Right lobe of liver (tissue), 6 donors: ENCODE data around the gene ZNF618. TPM values are rescaled to one million over a fixed set of nuclear protein-coding genes. Genes with fewer than 3 reads are reported as not detected.

ENCODE experiments used
- ATAC-seq, 4 donors: fragments of 200-7000 bp; cut with Tn5 transposase; one replicate each; pipeline ENCODE4 v1.9.1; 2020; ENCODE audit warnings: mild to moderate bottlenecking in 4 of 4, moderate library complexity in 4 of 4
- DNase-seq, 3 donors: peaks; one replicate each; pipeline ENCODE4 v3.0.0-alpha.2; 2020
- H3K27ac ChIP-seq, 3 donors: fragments of 200-600 bp; one replicate each; pipeline ENCODE4 v1.8.0; 2022
- H3K27me3 ChIP-seq, 2 donors: fragments of 200-600 bp; one replicate each; pipeline ENCODE4 v1.8.0; 2022
- H3K36me3 ChIP-seq, 4 donors: fragments of 200-600 bp; sonication (generic) in 1 of 4; one replicate each; pipeline versions ENCODE4 v1.5.1 to v1.8.0; 2017 to 2022; ENCODE audit warnings: control low read depth in 1 of 4
- H3K4me1 ChIP-seq, 4 donors: fragments of 200-600 bp; sonication (generic) in 1 of 4; one replicate each; pipeline versions ENCODE4 v1.5.1 to v1.8.0; 2017 to 2022; ENCODE audit warnings: control low read depth in 1 of 4
- H3K4me3 ChIP-seq, 3 donors: fragments of 200-600 bp; one replicate each; pipeline ENCODE4 v1.8.0; 2022
- H3K9me3 ChIP-seq, 4 donors: fragments of 200-600 bp; sonication (generic) in 1 of 4; one replicate each; pipeline versions ENCODE4 v1.5.1 to v1.8.0; 2017 to 2022; ENCODE audit warnings: control low read depth in 1 of 4
- CTCF ChIP-seq, 4 donors: fragments of 200-600 bp in 3 of 4; fragments of 450-650 bp in 1 of 4; IDR thresholded peaks; one replicate each; pipeline versions ENCODE4 v1.5.1 to v1.8.0; 2016 to 2022; ENCODE audit warnings: antibody characterized with exemption in 4 of 4, mild to moderate bottlenecking in 2 of 4
- POLR2A ChIP-seq: fragments of 450-650 bp; IDR thresholded peaks from one replicate; pipeline ENCODE4 v1.6.1; 2017; ENCODE audit warnings: antibody characterized with exemption, mild to moderate bottlenecking
- WGBS: methylation state at CpG from one replicate; pipeline ENCODE4 v1.1.6; 2018; ENCODE audit warnings: low coverage, low lambda C conversion rate; ENCODE audit not compliant: insufficient coverage; ENCODE audit errors: missing lambda C conversion rate; 5-methylcytosine and 5-hydroxymethylcytosine counted together
- intact Hi-C, 2 donors: fragments of 100-400 bp; cut with DNase I; formaldehyde crosslinking; loops; one replicate each; pipeline versions ENCODE4 v1.11.2 to v1.14.1; 2022
- total RNA-seq, 6 experiments: library from RNA; depleted of rRNA in 2 of 6; stranded (reverse); fragments of >200 nt in 2 of 6; fragmentation: NEBNext Ultra II Directional in 3 of 6; extraction: Animal tissue kit (Norgen Biotek cat#: 25700) in 3 of 6; gene quantifications; one replicate each; pipeline versions ENCODE4 v1.1.0 to v1.2.4, GENCODE V29; 2016 to 2023
- donor health status: DM: no; HTN: yes; CAD: no.
- donor health status: DM: no; HTN: no; CAD: no.
- donor health status: DM: no; HTN: no; CAD: no.
- donor health status: DM: no; HTN: yes; CAD: no.
- donor health status: DM: no; HTN: yes; CAD: no.

ZNF618 gene
- total RNA-seq, 6 experiments from 2014 or later, result 2.9 to 7.9 (median 6.0) TPM

GRCh38 chr9:114050226-114050568 is 174.1 kb downstream of the ZNF618 start:
- DNase-seq (no peak), ATAC-seq (no peak)
- WGBS, result 75% methylated on average over 8 of the region's 11 CpGs
- TF ChIP-seq CTCF (IDR thresholded peaks at IDR 0.05) (no peak), POLR2A (no peak)
- H3K4me3 ChIP-seq, result no peak overlapping the region
- H3K9me3 ChIP-seq, result no peaks in the 10 kb centered on the region
- H3K4me1 ChIP-seq, result no peaks in the 10 kb centered on the region
- H3K27ac ChIP-seq, result no peak overlapping the region
- intact Hi-C loops, result no loop called here
- H3K36me3 ChIP-seq, result peaks cover 0 to 5% (median 2%) of the 10 kb centered on the region in 4 donors
- H3K27me3 ChIP-seq, result no peaks in the 10 kb centered on the region

- Histone ChIP-seq H3K27ac (no peak overlapping the region), H3K9me3 (no peaks in the 10 kb centered on the region), H3K27me3 (no peaks in the 10 kb centered on the region), H3K4me1 (no peaks in the 10 kb centered on the region), H3K36me3 (peaks cover 0 to 5% (median 2%) of the 10 kb centered on the region in 4 donors), H3K4me3 (no peak overlapping the region)
- no peak for TF ChIP-seq POLR2A
- no peak for TF ChIP-seq CTCF (IDR thresholded peaks at IDR 0.05)
- ATAC-seq, result no peak
- peak in 1 of 3 donors; percentile 23 for DNase-seq
- intact Hi-C loops, result no loop called here
- WGBS, result 81% methylated on average over 4 of the region's 6 CpGs
These were observed 174.5 kb downstream of the ZNF618 start for GRCh38 chr9:114050646-114051045.

GRCh38 chr9:114051281-114051680 is 175.2 kb downstream of the ZNF618 start:
- DNase-seq, result peak in 1 of 3 donors; percentile 35
- Histone ChIP-seq H3K36me3 (peaks cover 0 to 5% (median 2%) of the 10 kb centered on the region in 4 donors), H3K4me3 (no peak overlapping the region), H3K27me3 (no peaks in the 10 kb centered on the region), H3K27ac (no peak overlapping the region), H3K9me3 (no peaks in the 10 kb centered on the region), H3K4me1 (no peaks in the 10 kb centered on the region)
- intact Hi-C loops, result no loop called here
- ATAC-seq, result no peak
- no peak for TF ChIP-seq CTCF (IDR thresholded peaks at IDR 0.05)
- TF ChIP-seq POLR2A, result no peak
- WGBS, result 93% methylated on average over 8 of the region's 15 CpGs

- peak in 1 of 3 donors; percentile 28 for DNase-seq
- ATAC-seq, result no peak
- no peaks in the 10 kb centered on the region for H3K9me3 ChIP-seq
- H3K4me3 ChIP-seq, result no peak overlapping the region
- H3K27ac ChIP-seq, result no peak overlapping the region
- WGBS, result 77% methylated on average over 3 of the region's 7 CpGs
- H3K27me3 ChIP-seq, result no peaks in the 10 kb centered on the region
- H3K36me3 ChIP-seq, result peaks cover 0 to 5% (median 2%) of the 10 kb centered on the region in 4 donors
- H3K4me1 ChIP-seq, result no peaks in the 10 kb centered on the region
- no peak for TF ChIP-seq POLR2A
- no peak for TF ChIP-seq CTCF (IDR thresholded peaks at IDR 0.05)
- intact Hi-C loops, result no loop called here
These were observed 175.6 kb downstream of the ZNF618 start for GRCh38 chr9:114051706-114052105.
